ENCODE measurements around the gene TADA2A. TPM values are rescaled to one million over a fixed set of nuclear protein-coding genes. Genes with fewer than 3 reads are reported as not detected.

TADA2A gene
- total RNA-seq, 2 donors from 2014 or later = 26.9 to 31.6 TPM

- no peaks in the 10 kb centered on the region for H3K4me1 ChIP-seq (ENCODE audit: control insufficient read depth, insufficient read depth, low read length)
- WGBS, 2 experiments (ENCODE audit: insufficient coverage in 1 of 2, insufficient read length in 1 of 2) = 19 to 29% methylated on average over 3 to 4 of the region's 4 CpGs
- H3K4me3 Mint-ChIP-seq = no peak overlapping the region
- no peak overlapping the region for H3K27ac Mint-ChIP-seq
- H3K27me3 ChIP-seq (ENCODE audit: control insufficient read depth, insufficient read depth, low read length, poor library complexity, severe bottlenecking) = no peaks in the 10 kb centered on the region
- no peaks in the 10 kb centered on the region for H3K36me3 Mint-ChIP-seq (ENCODE audit: low read depth)
- H3K9me3 Mint-ChIP-seq = no peaks in the 10 kb centered on the region
- no peak overlapping the region for H3K27ac ChIP-seq (ENCODE audit: low read depth, low read length)
- no peaks in the 10 kb centered on the region for H3K27me3 Mint-ChIP-seq (ENCODE audit: insufficient read depth)
- TF ChIP-seq, protein P1, sequence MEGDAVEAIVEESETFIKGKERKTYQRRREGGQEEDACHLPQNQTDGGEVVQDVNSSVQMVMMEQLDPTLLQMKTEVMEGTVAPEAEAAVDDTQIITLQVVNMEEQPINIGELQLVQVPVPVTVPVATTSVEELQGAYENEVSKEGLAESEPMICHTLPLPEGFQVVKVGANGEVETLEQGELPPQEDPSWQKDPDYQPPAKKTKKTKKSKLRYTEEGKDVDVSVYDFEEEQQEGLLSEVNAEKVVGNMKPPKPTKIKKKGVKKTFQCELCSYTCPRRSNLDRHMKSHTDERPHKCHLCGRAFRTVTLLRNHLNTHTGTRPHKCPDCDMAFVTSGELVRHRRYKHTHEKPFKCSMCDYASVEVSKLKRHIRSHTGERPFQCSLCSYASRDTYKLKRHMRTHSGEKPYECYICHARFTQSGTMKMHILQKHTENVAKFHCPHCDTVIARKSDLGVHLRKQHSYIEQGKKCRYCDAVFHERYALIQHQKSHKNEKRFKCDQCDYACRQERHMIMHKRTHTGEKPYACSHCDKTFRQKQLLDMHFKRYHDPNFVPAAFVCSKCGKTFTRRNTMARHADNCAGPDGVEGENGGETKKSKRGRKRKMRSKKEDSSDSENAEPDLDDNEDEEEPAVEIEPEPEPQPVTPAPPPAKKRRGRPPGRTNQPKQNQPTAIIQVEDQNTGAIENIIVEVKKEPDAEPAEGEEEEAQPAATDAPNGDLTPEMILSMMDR (conservative IDR thresholded peaks at IDR 0.05) = peak; percentile 99
- DNase-seq = peak; percentile 95
- no peaks in the 10 kb centered on the region for H3K9me3 ChIP-seq (ENCODE audit: control insufficient read depth, low read length)
- no peak overlapping the region for H3K4me3 ChIP-seq (ENCODE audit: low read length)
- H3K9ac ChIP-seq (ENCODE audit: extremely low read depth, low read length, poor library complexity, severe bottlenecking) = no peak overlapping the region
- no peaks in the 10 kb centered on the region for H3K4me1 Mint-ChIP-seq
- no peaks in the 10 kb centered on the region for H3K36me3 ChIP-seq (ENCODE audit: control insufficient read depth, insufficient read depth, low read length)
Measured at GRCh38 chr17:37373530-37374159, 33.0 kb upstream of the TADA2A start.

DNA sequence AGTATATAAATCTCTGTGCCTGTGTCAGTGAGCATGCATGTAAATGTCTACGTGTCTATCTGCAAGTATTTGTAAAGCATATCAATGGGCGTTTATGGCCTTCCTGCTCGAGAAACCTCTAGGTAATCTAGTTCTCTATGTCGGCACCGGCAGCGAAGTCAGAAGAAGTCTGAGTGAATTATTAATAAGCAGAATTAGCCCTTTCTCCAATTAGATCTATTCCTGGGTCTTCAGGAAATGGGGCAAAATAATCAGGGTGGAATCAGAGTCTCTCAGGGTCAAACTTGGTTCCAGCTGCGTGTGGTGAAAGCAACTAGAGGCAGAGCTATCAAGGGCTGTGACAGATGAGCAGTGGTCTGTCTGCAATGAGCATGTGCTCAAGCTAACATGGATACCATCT, 31.0 kb upstream of the TADA2A start, which contains the start of gene C17orf78:
C17orf78 (plus strand) TSS at position 280 of the 400 bp plus-strand sequence; CDS start at position 388, 108 bp downstream.
- Mint-ChIP-seq H3K4me3 (no peak within 1 kb of the TSS), H3K27ac (no peak within 1 kb of the TSS), H3K4me1 (no peaks in the 10 kb centered on the region), H3K27me3 (ENCODE audit: insufficient read depth) (peaks cover 2% of the 10 kb centered on the region), H3K36me3 (ENCODE audit: low read depth) (no peaks in the 10 kb centered on the region), H3K9me3 (no peaks in the 10 kb centered on the region)
- Histone ChIP-seq H3K9me3 (ENCODE audit: control insufficient read depth, low read length) (no peaks in the 10 kb centered on the region), H3K27me3 (ENCODE audit: control insufficient read depth, insufficient read depth, low read length, poor library complexity, severe bottlenecking) (no peaks in the 10 kb centered on the region), H3K4me1 (ENCODE audit: control insufficient read depth, insufficient read depth, low read length) (no peaks in the 10 kb centered on the region), H3K36me3 (ENCODE audit: control insufficient read depth, insufficient read depth, low read length) (no peaks in the 10 kb centered on the region), H3K27ac (ENCODE audit: low read depth, low read length) (no peak within 1 kb of the TSS), H3K4me3 (ENCODE audit: low read length) (no peak within 1 kb of the TSS), H3K9ac (ENCODE audit: extremely low read depth, low read length, poor library complexity, severe bottlenecking) (no peak within 1 kb of the TSS)
- DNase-seq = no peak
- 85 to 91% methylated on average over 7 of the region's 7 CpGs for WGBS, 2 experiments (ENCODE audit: insufficient coverage in 1 of 2, insufficient read length in 1 of 2)
- TF ChIP-seq, protein P1 (conservative IDR thresholded peaks at IDR 0.05) = no peak

- H3K36me3 ChIP-seq (ENCODE audit: control insufficient read depth, insufficient read depth, low read length) = no peaks in the 10 kb centered on the region
- no peaks in the 10 kb centered on the region for H3K27me3 ChIP-seq (ENCODE audit: control insufficient read depth, insufficient read depth, low read length, poor library complexity, severe bottlenecking)
- 71% methylated on average over 1 of the region's 1 CpG; no CpG with 5 or more reads in 1 of the 2 experiments for WGBS, 2 experiments (ENCODE audit: insufficient coverage in 1 of 2, insufficient read length in 1 of 2)
- Mint-ChIP-seq H3K27ac (no peak overlapping the region), H3K27me3 (ENCODE audit: insufficient read depth) (peaks cover 2% of the 10 kb centered on the region), H3K36me3 (ENCODE audit: low read depth) (no peaks in the 10 kb centered on the region), H3K4me3 (no peak overlapping the region), H3K9me3 (no peaks in the 10 kb centered on the region), H3K4me1 (no peaks in the 10 kb centered on the region)
- H3K27ac ChIP-seq (ENCODE audit: low read depth, low read length) = no peak overlapping the region
- H3K9me3 ChIP-seq (ENCODE audit: control insufficient read depth, low read length) = no peaks in the 10 kb centered on the region
- H3K4me1 ChIP-seq (ENCODE audit: control insufficient read depth, insufficient read depth, low read length) = no peaks in the 10 kb centered on the region
- H3K9ac ChIP-seq (ENCODE audit: extremely low read depth, low read length, poor library complexity, severe bottlenecking) = no peak overlapping the region
- TF ChIP-seq, protein P1 (conservative IDR thresholded peaks at IDR 0.05) = no peak
- DNase-seq = no peak
- no peak overlapping the region for H3K4me3 ChIP-seq (ENCODE audit: low read length)
Measured at GRCh38 chr17:37382056-37382455, 24.6 kb upstream of the TADA2A start.
